ENCODE data around the gene TIAM1.

GRCh38 chr21:31289702-31290101 lies 54.4 kb downstream of the TIAM1 start:
- TF ChIP-seq CTCF (IDR thresholded peaks at IDR 0.05) (no peak), POLR2A (IDR thresholded peaks at IDR 0.05) (no peak)
